HG03025 (cell line): ENCODE results near the gene DISC1.
"Not testable (repeated sequence)": the region's sequence is repeated elsewhere in the genome, so short reads cannot be mapped to it uniquely, and the experiment has no call there.

Source experiments
- ATAC-seq: cut with Tn5 transposase; IDR thresholded peaks from one replicate; pipeline ENCODE4 v1.9.1; 2021; ENCODE audit warnings: mild to moderate bottlenecking, moderate library complexity; ENCODE audit not compliant: unreplicated experiment, low FRiP score

The DISC1 gene

GRCh38 chr1:231666220-231666936 is 39.8 kb downstream of the DISC1 start:
- no peak for ATAC-seq

- ATAC-seq, result no peak
Observed at GRCh38 chr1:231666937-231667608, 40.5 kb downstream of the DISC1 start.

- ATAC-seq, result no peak
Observed at GRCh38 chr1:231667896-231668506, 41.4 kb downstream of the DISC1 start.

- ATAC-seq, result no peak
Observed at GRCh38 chr1:231668826-231669225, 42.2 kb downstream of the DISC1 start.

- not testable (repeated sequence) for ATAC-seq
Observed at GRCh38 chr1:231669864-231670621, 43.5 kb downstream of the DISC1 start.

- ATAC-seq, result no peak
Observed at GRCh38 chr1:231670755-231671154, 44.2 kb downstream of the DISC1 start.

- no peak for ATAC-seq
Observed at GRCh38 chr1:231674575-231674974, 48.0 kb downstream of the DISC1 start.

GRCh38 chr1:231676487-231676886 is 49.9 kb downstream of the DISC1 start:
- ATAC-seq, result no peak

GRCh38 chr1:231677442-231677841 is 50.9 kb downstream of the DISC1 start:
- no peak for ATAC-seq

GRCh38 chr1:231678011-231678432 is 51.4 kb downstream of the DISC1 start:
- ATAC-seq, result no peak

- ATAC-seq, result no peak
Observed at GRCh38 chr1:231679109-231679508, 52.5 kb downstream of the DISC1 start.

- no peak for ATAC-seq
Observed at GRCh38 chr1:231681006-231681405, 54.4 kb downstream of the DISC1 start.

GRCh38 chr1:231682779-231683178 is 56.2 kb downstream of the DISC1 start:
- ATAC-seq, result no peak

GRCh38 chr1:231683439-231684165 is 57.0 kb downstream of the DISC1 start:
- no peak for ATAC-seq

GRCh38 chr1:231684356-231685244 is 58.0 kb downstream of the DISC1 start:
- ATAC-seq, result no peak

- no peak for ATAC-seq
Observed at GRCh38 chr1:231686384-231686783, 59.8 kb downstream of the DISC1 start.

- ATAC-seq, result no peak
Observed at GRCh38 chr1:231688989-231689388, 62.4 kb downstream of the DISC1 start.

GRCh38 chr1:231690059-231690458 is 63.5 kb downstream of the DISC1 start:
- no peak for ATAC-seq

GRCh38 chr1:231691618-231692259 is 65.1 kb downstream of the DISC1 start:
- ATAC-seq, result no peak
